ENCODE results near the gene ANXA5.

DNA sequence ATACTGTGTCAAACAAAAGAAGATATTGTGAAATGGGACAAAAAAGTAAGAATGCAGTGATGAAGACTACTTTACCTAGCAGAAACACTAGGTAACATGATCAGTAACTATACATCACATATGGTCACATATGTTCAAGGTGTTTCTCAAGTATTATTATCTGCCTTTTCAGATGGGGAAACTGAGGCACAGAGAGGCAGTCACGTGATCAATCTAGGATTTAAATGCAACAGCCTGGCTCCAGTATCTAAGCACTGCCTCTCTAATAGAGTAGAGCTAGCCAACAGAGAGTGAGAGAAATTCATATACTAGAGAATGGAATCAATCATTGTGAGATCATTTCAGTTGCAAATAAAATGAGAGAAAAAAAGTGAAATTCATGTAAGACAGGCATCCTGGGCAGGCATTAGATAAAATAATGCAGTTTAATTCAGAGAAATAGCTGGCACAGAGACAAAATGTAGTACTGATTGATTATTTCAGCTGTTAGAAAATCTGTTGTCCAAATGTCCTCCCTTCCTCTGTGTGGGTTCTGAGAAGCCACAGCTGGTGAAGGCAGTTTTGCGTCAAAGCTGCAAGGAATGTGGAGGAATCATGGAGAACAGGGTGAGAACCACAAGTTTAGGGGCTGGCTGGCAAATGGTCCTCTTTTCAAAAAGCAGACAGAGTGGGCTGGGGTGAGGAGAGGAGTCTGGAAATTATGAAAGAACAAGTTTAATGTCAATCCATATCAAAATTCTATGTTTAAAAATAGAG lies 42.2 kb upstream of the ANXA5 start:
- no peak for TF ChIP-seq CTCF (IDR thresholded peaks at IDR 0.05)
- TF ChIP-seq EZH2 (IDR thresholded peaks at IDR 0.05; ENCODE audit: borderline replicate concordance, insufficient read depth, low read depth, low read length, poor library complexity, severe bottlenecking): no peak
